Measurements from ENCODE around the gene SEMA5B. TPM values are rescaled to one million over a fixed set of nuclear protein-coding genes. Genes with fewer than 3 reads are reported as not detected.
A peak's percentile ranks its signal among the peaks of the same experiment; 100 is the strongest.

The SEMA5B gene
- total and polyA plus RNA-seq, 2 donors (not counting 3 experiments of a cell fraction or from before 2014, with no cell fraction given) = 0.07 TPM; not detected in 1

- FAIRE-seq = peak; percentile 88
- TF ChIP-seq CTCF (IDR thresholded peaks at IDR 0.05; ENCODE audit: extremely low read depth in 1 of 2, insufficient read depth in 1 of 2, low read depth in 1 of 2, low read length in 2 of 2) (peak; percentile 85 to 91), GATA2 (IDR thresholded peaks at IDR 0.05; ENCODE audit: insufficient read depth, insufficient read length, low read depth, low read length) (no peak)
- no peaks in the 10 kb centered on the region for H3K9me1 ChIP-seq (replicated peaks; ENCODE audit: control insufficient read depth, extremely low read depth, insufficient read depth, low read length)
- no TSS peak for BruUV-seq (replicated peaks)
- ChIA-PET POLR2A (no interaction called here), CTCF (interaction anchor here (0.7 to 2.9 kb wide), 10 partner anchors 9 to 551 kb away, joined by 3 to 24 read pairs (median 4); partner anchors contain the start of gene SEMA5B)
- no peaks in the 10 kb centered on the region for H3K36me3 ChIP-seq (ENCODE audit: control insufficient read depth in 2 of 2, extremely low read depth in 1 of 2, insufficient read depth in 2 of 2, low read length in 2 of 2)
- H3K9ac ChIP-seq (replicated peaks; ENCODE audit: extremely low read depth, insufficient read depth, low read length) = no peak overlapping the region
- no peak overlapping the region for H3K4me3 ChIP-seq (replicated peaks in 1 of 3; ENCODE audit: insufficient read depth in 1 of 3, low read depth in 1 of 3, low read length in 3 of 3)
- DNase-seq (ENCODE audit: low read depth, low spot score) = peak; percentile 17
- dilution Hi-C loops (cut with MboI; ENCODE audit: extremely low pct_ligation_motif_present, low sequenced_read_pairs) (no loop called here), intact Hi-C loops (cut with micrococcal nuclease) (loop anchor here (1.0 to 10.0 kb wide), 5 partner anchors 85 to 1396 kb away; no protein-coding TSS in a partner anchor)
- H2AFZ ChIP-seq (ENCODE audit: low read depth, low read length) = no peak overlapping the region
- H3K79me2 ChIP-seq (ENCODE audit: control insufficient read depth, insufficient read depth, low read length) = no peaks in the 10 kb centered on the region
- H3K9me3 ChIP-seq (replicated peaks; ENCODE audit: control insufficient read depth, insufficient read depth, low read length) = no peaks in the 10 kb centered on the region
- H4K20me1 ChIP-seq (replicated peaks; ENCODE audit: control insufficient read depth, extremely low read depth, insufficient read depth, low read length) = no peaks in the 10 kb centered on the region
- H3K4me1 ChIP-seq (ENCODE audit: control insufficient read depth, extremely low read depth, insufficient read depth, low read length) = peaks cover 11% of the 10 kb centered on the region
- H3K27ac ChIP-seq (ENCODE audit: insufficient read depth, low read depth, low read length) = no peak overlapping the region
- H3K4me2 ChIP-seq (ENCODE audit: insufficient read depth, low read length) = no peak overlapping the region
- H3K27me3 ChIP-seq (ENCODE audit: control insufficient read depth in 2 of 2, insufficient read depth in 2 of 2, low read length in 2 of 2) = peaks cover 2 to 4% of the 10 kb centered on the region in 2 experiments
Observed at GRCh38 chr3:122942937-122943827, 84.4 kb downstream of the SEMA5B start.

- H3K27ac ChIP-seq (ENCODE audit: insufficient read depth, low read depth, low read length) = no peak overlapping the region
- H4K20me1 ChIP-seq (replicated peaks; ENCODE audit: control insufficient read depth, extremely low read depth, insufficient read depth, low read length) = no peaks in the 10 kb centered on the region
- dilution Hi-C loops (cut with MboI; ENCODE audit: extremely low pct_ligation_motif_present, low sequenced_read_pairs) (no loop called here), intact Hi-C loops (cut with micrococcal nuclease) (loop anchor here (2.0 to 10.0 kb wide), 3 partner anchors 163 to 1395 kb away; no protein-coding TSS in a partner anchor)
- DNase-seq (ENCODE audit: low read depth, low spot score) = no peak
- H3K9ac ChIP-seq (replicated peaks; ENCODE audit: extremely low read depth, insufficient read depth, low read length) = no peak overlapping the region
- peaks cover 2 to 4% of the 10 kb centered on the region in 2 experiments for H3K27me3 ChIP-seq (ENCODE audit: control insufficient read depth in 2 of 2, insufficient read depth in 2 of 2, low read length in 2 of 2)
- H3K4me3 ChIP-seq (replicated peaks in 1 of 3; ENCODE audit: insufficient read depth in 1 of 3, low read depth in 1 of 3, low read length in 3 of 3) = no peak overlapping the region
- no peaks in the 10 kb centered on the region for H3K79me2 ChIP-seq (ENCODE audit: control insufficient read depth, insufficient read depth, low read length)
- peaks cover 11% of the 10 kb centered on the region for H3K4me1 ChIP-seq (ENCODE audit: control insufficient read depth, extremely low read depth, insufficient read depth, low read length)
- no peak overlapping the region for H3K4me2 ChIP-seq (ENCODE audit: insufficient read depth, low read length)
- no peaks in the 10 kb centered on the region for H3K9me3 ChIP-seq (replicated peaks; ENCODE audit: control insufficient read depth, insufficient read depth, low read length)
- no peak for FAIRE-seq
- H3K36me3 ChIP-seq (ENCODE audit: control insufficient read depth in 2 of 2, extremely low read depth in 1 of 2, insufficient read depth in 2 of 2, low read length in 2 of 2) = no peaks in the 10 kb centered on the region
- no peak overlapping the region for H2AFZ ChIP-seq (ENCODE audit: low read depth, low read length)
- no peak for TF ChIP-seq EZH2 (IDR thresholded peaks at IDR 0.05; ENCODE audit: borderline replicate concordance, low read depth, low read length, severe bottlenecking)
- TF ChIP-seq JUN (IDR thresholded peaks at IDR 0.05; ENCODE audit: borderline replicate concordance, insufficient read depth, insufficient read length, low read depth) = no peak
- no peak for TF ChIP-seq FOS (IDR thresholded peaks at IDR 0.05; ENCODE audit: borderline replicate concordance, insufficient read depth, low read length)
- no peak for TF ChIP-seq CTCF (IDR thresholded peaks at IDR 0.05; ENCODE audit: extremely low read depth in 1 of 2, insufficient read depth in 1 of 2, low read depth in 1 of 2, low read length in 2 of 2)
- no peak for TF ChIP-seq POLR2AphosphoS5 (IDR thresholded peaks at IDR 0.05; ENCODE audit: insufficient read depth, low read depth, low read length)
- TF ChIP-seq MAX (IDR thresholded peaks at IDR 0.05; ENCODE audit: insufficient read depth, insufficient read length) = no peak
- TF ChIP-seq POLR2A (IDR thresholded peaks at IDR 0.05; ENCODE audit: low read depth, low read length) = no peak
- no peak for TF ChIP-seq MYC (IDR thresholded peaks at IDR 0.05; ENCODE audit: low read depth, low read length)
- POLR2A ChIA-PET = no interaction called here
- CTCF ChIA-PET = interaction anchor here (0.6 to 2.9 kb wide), 14 partner anchors 12 to 586 kb away, joined by 3 to 24 read pairs (median 4); partner anchors contain the start of gene SEMA5B
- BruUV-seq (replicated peaks) = no TSS peak
- no peaks in the 10 kb centered on the region for H3K9me1 ChIP-seq (replicated peaks; ENCODE audit: control insufficient read depth, extremely low read depth, insufficient read depth, low read length)
Observed at GRCh38 chr3:122942239-122942638, 85.3 kb downstream of the SEMA5B start.

All from endothelial cell of umbilical vein (primary cell).